Measurements from ENCODE around the gene TMTC2. TPM values are rescaled to one million over a fixed set of nuclear protein-coding genes. Genes with fewer than 3 reads are reported as not detected.

TMTC2 gene
- polyA plus RNA-seq, 1 donor from 2014 or later: 20.6 TPM

- Histone ChIP-seq H3K4me2 (ENCODE audit: low read length) (no peak overlapping the region), H3K27ac (ENCODE audit: low read length) (no peak overlapping the region)
Observed at GRCh38 chr12:82910246-82910893, 223.7 kb downstream of the TMTC2 start.

GRCh38 chr12:82912406-82912805, 225.7 kb downstream of the TMTC2 start:
- no peaks in the 10 kb centered on the region for H3K9me3 ChIP-seq (ENCODE audit: low read length)

More at GRCh38 chr12:82910246-82910893, 223.7 kb downstream of the TMTC2 start:
- H3F3A ChIP-seq (ENCODE audit: insufficient read depth, low read length, poor library complexity, severe bottlenecking): no peaks in the 10 kb centered on the region
- no peak overlapping the region for H2AFZ ChIP-seq (ENCODE audit: low read depth, low read length)
- no peaks in the 10 kb centered on the region for H3K9me3 ChIP-seq (ENCODE audit: low read length)
- no peaks in the 10 kb centered on the region for H3K79me2 ChIP-seq (replicated peaks; ENCODE audit: insufficient read depth, low read length)
- TF ChIP-seq, protein P1, sequence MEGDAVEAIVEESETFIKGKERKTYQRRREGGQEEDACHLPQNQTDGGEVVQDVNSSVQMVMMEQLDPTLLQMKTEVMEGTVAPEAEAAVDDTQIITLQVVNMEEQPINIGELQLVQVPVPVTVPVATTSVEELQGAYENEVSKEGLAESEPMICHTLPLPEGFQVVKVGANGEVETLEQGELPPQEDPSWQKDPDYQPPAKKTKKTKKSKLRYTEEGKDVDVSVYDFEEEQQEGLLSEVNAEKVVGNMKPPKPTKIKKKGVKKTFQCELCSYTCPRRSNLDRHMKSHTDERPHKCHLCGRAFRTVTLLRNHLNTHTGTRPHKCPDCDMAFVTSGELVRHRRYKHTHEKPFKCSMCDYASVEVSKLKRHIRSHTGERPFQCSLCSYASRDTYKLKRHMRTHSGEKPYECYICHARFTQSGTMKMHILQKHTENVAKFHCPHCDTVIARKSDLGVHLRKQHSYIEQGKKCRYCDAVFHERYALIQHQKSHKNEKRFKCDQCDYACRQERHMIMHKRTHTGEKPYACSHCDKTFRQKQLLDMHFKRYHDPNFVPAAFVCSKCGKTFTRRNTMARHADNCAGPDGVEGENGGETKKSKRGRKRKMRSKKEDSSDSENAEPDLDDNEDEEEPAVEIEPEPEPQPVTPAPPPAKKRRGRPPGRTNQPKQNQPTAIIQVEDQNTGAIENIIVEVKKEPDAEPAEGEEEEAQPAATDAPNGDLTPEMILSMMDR (IDR thresholded peaks at IDR 0.05; ENCODE audit: poor library complexity, severe bottlenecking): no peak
- no peak for TF ChIP-seq POLR2AphosphoS5 (IDR thresholded peaks at IDR 0.05)
- no peak for TF ChIP-seq EP300 (conservative IDR thresholded peaks at IDR 0.05; ENCODE audit: poor library complexity, severe bottlenecking)
- no peak for TF ChIP-seq RAD21 (conservative IDR thresholded peaks at IDR 0.05)
- no peak for TF ChIP-seq TAF1 (IDR thresholded peaks at IDR 0.05; ENCODE audit: low read depth)
- TF ChIP-seq, protein P2, sequence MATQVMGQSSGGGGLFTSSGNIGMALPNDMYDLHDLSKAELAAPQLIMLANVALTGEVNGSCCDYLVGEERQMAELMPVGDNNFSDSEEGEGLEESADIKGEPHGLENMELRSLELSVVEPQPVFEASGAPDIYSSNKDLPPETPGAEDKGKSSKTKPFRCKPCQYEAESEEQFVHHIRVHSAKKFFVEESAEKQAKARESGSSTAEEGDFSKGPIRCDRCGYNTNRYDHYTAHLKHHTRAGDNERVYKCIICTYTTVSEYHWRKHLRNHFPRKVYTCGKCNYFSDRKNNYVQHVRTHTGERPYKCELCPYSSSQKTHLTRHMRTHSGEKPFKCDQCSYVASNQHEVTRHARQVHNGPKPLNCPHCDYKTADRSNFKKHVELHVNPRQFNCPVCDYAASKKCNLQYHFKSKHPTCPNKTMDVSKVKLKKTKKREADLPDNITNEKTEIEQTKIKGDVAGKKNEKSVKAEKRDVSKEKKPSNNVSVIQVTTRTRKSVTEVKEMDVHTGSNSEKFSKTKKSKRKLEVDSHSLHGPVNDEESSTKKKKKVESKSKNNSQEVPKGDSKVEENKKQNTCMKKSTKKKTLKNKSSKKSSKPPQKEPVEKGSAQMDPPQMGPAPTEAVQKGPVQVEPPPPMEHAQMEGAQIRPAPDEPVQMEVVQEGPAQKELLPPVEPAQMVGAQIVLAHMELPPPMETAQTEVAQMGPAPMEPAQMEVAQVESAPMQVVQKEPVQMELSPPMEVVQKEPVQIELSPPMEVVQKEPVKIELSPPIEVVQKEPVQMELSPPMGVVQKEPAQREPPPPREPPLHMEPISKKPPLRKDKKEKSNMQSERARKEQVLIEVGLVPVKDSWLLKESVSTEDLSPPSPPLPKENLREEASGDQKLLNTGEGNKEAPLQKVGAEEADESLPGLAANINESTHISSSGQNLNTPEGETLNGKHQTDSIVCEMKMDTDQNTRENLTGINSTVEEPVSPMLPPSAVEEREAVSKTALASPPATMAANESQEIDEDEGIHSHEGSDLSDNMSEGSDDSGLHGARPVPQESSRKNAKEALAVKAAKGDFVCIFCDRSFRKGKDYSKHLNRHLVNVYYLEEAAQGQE (IDR thresholded peaks at IDR 0.05; ENCODE audit: borderline replicate concordance): no peak
- no peak for TF ChIP-seq MXI1 (conservative IDR thresholded peaks at IDR 0.05; ENCODE audit: poor library complexity, severe bottlenecking)
- TF ChIP-seq SMC3 (conservative IDR thresholded peaks at IDR 0.05; ENCODE audit: poor library complexity): no peak
- no peak for TF ChIP-seq EZH2 (IDR thresholded peaks at IDR 0.05; ENCODE audit: borderline replicate concordance, insufficient read depth, low read length, poor library complexity, severe bottlenecking)
- no peak overlapping the region for H3K4me3 ChIP-seq (ENCODE audit: low read length)
- no peaks in the 10 kb centered on the region for H4K20me1 ChIP-seq (ENCODE audit: insufficient read depth)
- H3K9ac ChIP-seq (ENCODE audit: low read length): no peak overlapping the region
- H3K27me3 ChIP-seq (ENCODE audit: insufficient read depth, low read depth, low read length): no peaks in the 10 kb centered on the region
- H3K36me3 ChIP-seq (ENCODE audit: insufficient read depth, low read length): no peaks in the 10 kb centered on the region
- H3K9me2 ChIP-seq (ENCODE audit: insufficient read depth, low read length): no peaks in the 10 kb centered on the region

More at GRCh38 chr12:82912406-82912805, 225.7 kb downstream of the TMTC2 start:
- no peaks in the 10 kb centered on the region for H3K9me2 ChIP-seq (ENCODE audit: insufficient read depth, low read length)
- TF ChIP-seq EP300 (conservative IDR thresholded peaks at IDR 0.05; ENCODE audit: poor library complexity, severe bottlenecking): peak; percentile 18
- no peak for TF ChIP-seq MXI1 (conservative IDR thresholded peaks at IDR 0.05; ENCODE audit: poor library complexity, severe bottlenecking)
- no peaks in the 10 kb centered on the region for H3F3A ChIP-seq (ENCODE audit: insufficient read depth, low read length, poor library complexity, severe bottlenecking)
- H2AFZ ChIP-seq (ENCODE audit: low read depth, low read length): no peak overlapping the region
- no peaks in the 10 kb centered on the region for H4K20me1 ChIP-seq (ENCODE audit: insufficient read depth)
- no peaks in the 10 kb centered on the region for H3K27me3 ChIP-seq (ENCODE audit: insufficient read depth, low read depth, low read length)
- no peak overlapping the region for H3K4me3 ChIP-seq (ENCODE audit: low read length)
- H3K79me2 ChIP-seq (replicated peaks; ENCODE audit: insufficient read depth, low read length): no peaks in the 10 kb centered on the region
- H3K36me3 ChIP-seq (ENCODE audit: insufficient read depth, low read length): no peaks in the 10 kb centered on the region
- no peak overlapping the region for H3K27ac ChIP-seq (ENCODE audit: low read length)
- H3K4me2 ChIP-seq (ENCODE audit: low read length): no peak overlapping the region
- H3K9ac ChIP-seq (ENCODE audit: low read length): no peak overlapping the region
